A549 (cell line): ENCODE data around the gene CAMTA1. TPM values are rescaled to one million over a fixed set of nuclear protein-coding genes. Genes with fewer than 3 reads are reported as not detected.
"Not testable (repeated sequence)": the region's sequence is repeated elsewhere in the genome, so short reads cannot be mapped to it uniquely, and the experiment has no call there.

ENCODE experiments used
- ATAC-seq, 2 experiments: fragments of 200-7000 bp in 1 of 2; fragments of >200 bp in 1 of 2; cut with Nextera tagmentation in 1 of 2; cut with Tn5 transposase in 1 of 2; 3 replicates each; pipeline versions ENCODE4 v1.8.0 to v1.9.1; 2018 to 2020; ENCODE audit warnings: mild to moderate bottlenecking in 1 of 2, moderate library complexity in 1 of 2
- CTCF ChIA-PET: fragments of 300-600 bp; sonication (Branson Sonifier 250); formaldehyde crosslinking; extraction: SDS; loops from one replicate; lab custom pipeline; 2021; ENCODE audit warnings: antibody characterized with exemption, inconsistent platforms; lab: Yijun Ruan, JAX
- POLR2A ChIA-PET: fragments of 350-600 bp; formaldehyde crosslinking; extraction: SDS; loops from one replicate; lab custom pipeline; 2021; ENCODE audit warnings: antibody characterized with exemption, inconsistent platforms; lab: Yijun Ruan, JAX
- DNase-seq, 2 experiments: peaks; one replicate each; pipeline versions ENCODE4 v3.0.0 to v3.0.0-alpha.2; 2011 to 2016; ENCODE audit warnings: low read depth in 1 of 2, low spot score in 1 of 2
- FAIRE-seq: peaks from 2 replicates; lab custom pipeline; 2011; peaks lifted over from hg19 to GRCh38; lab: Jason Lieb, UNC
- H3K27ac ChIP-seq, 2 experiments: fragments of >200 bp; sonication (Bioruptor Twin); formaldehyde crosslinking; 3 replicates each; pipeline ENCODE4 v1.5.1; 2016 to 2017
- H3K4me1 ChIP-seq: fragments of >200 bp; sonication (Bioruptor Twin); formaldehyde crosslinking; 3 replicates; pipeline ENCODE4 v1.6.1; 2016
- H3K4me2 ChIP-seq: fragments of >200 bp; sonication (Bioruptor Twin); formaldehyde crosslinking; 3 replicates; pipeline ENCODE4 v1.6.1; 2016
- H3K4me3 ChIP-seq: fragments of >200 bp; sonication (Bioruptor Twin); formaldehyde crosslinking; 3 replicates; pipeline ENCODE4 v1.5.1; 2016
- H3K9me3 ChIP-seq: fragments of >200 bp; sonication (Bioruptor Twin); formaldehyde crosslinking; 3 replicates; pipeline ENCODE4 v1.6.1; 2016
- CBX2 ChIP-seq: fragments of 200-600 bp; sonication (generic); IDR thresholded peaks from 2 replicates; pipeline ENCODE4 v1.6.1; 2016; ENCODE audit warnings: low read depth, mild to moderate bottlenecking, borderline replicate concordance
- CHD4 ChIP-seq: fragments of 200-600 bp; sonication (generic); IDR thresholded peaks from 2 replicates; pipeline ENCODE4 v1.6.1; 2016; ENCODE audit warnings: antibody characterized with exemption, mild to moderate bottlenecking, borderline replicate concordance
- FOSL2 ChIP-seq, 2 experiments: fragments of 450-650 bp in 1 of 2; fragments of >200 bp in 1 of 2; sonication (Bioruptor Twin) in 1 of 2; formaldehyde crosslinking; IDR thresholded peaks; 2 replicates each; pipeline versions ENCODE4 v1.5.0 to v1.6.1; 2016 to 2020; ENCODE audit warnings: mild to moderate bottlenecking in 1 of 2, moderate library complexity in 1 of 2
- FOXS1 ChIP-seq: fragments of 250-450 bp; sonication (Bioruptor Pico); IDR thresholded peaks from 2 replicates; pipeline ENCODE4 v1.5.0; 2020; ENCODE audit warnings: mild to moderate bottlenecking, moderate library complexity
- HOXA7 ChIP-seq: fragments of 250-450 bp; sonication (Bioruptor Pico); IDR thresholded peaks from 2 replicates; pipeline ENCODE4 v1.5.0; 2020; ENCODE audit warnings: mild to moderate bottlenecking, moderate library complexity
- JUNB ChIP-seq: fragments of >200 bp; sonication (Bioruptor Twin); formaldehyde crosslinking; IDR thresholded peaks from 2 replicates; pipeline ENCODE4 v1.6.1; 2016
- KDM5A ChIP-seq: fragments of 200-600 bp; sonication (generic); IDR thresholded peaks from 2 replicates; pipeline ENCODE4 v1.6.1; 2016; ENCODE audit warnings: antibody characterized with exemption, mild to moderate bottlenecking
- MAZ ChIP-seq: fragments of 150-350 bp; IDR thresholded peaks from 2 replicates; pipeline ENCODE4 v1.6.1; 2014; ENCODE audit warnings: antibody characterized with exemption, low read depth, low read length, borderline replicate concordance
- NFE2L2 ChIP-seq: fragments of 150-350 bp; conservative IDR thresholded peaks from 2 replicates; pipeline ENCODE4 v1.6.1; 2014; ENCODE audit warnings: low read length
- NR3C1 ChIP-seq: fragments of >200 bp; sonication (Bioruptor Twin); formaldehyde crosslinking; IDR thresholded peaks from 3 replicates; pipeline ENCODE4 v1.6.1; 2017
- PHF8 ChIP-seq: fragments of 200-600 bp; sonication (generic); IDR thresholded peaks from 2 replicates; pipeline ENCODE4 v1.6.1; 2016; ENCODE audit warnings: low read depth, mild to moderate bottlenecking, antibody characterized with exemption, moderate library complexity, borderline replicate concordance
- RNF2 ChIP-seq: fragments of 200-600 bp; sonication (generic); IDR thresholded peaks from 2 replicates; pipeline ENCODE4 v1.6.1; 2016; ENCODE audit warnings: low read depth, mild to moderate bottlenecking, antibody characterized with exemption, moderate library complexity, borderline replicate concordance
- SREBF2 ChIP-seq: fragments of 450-650 bp; IDR thresholded peaks from 2 replicates; pipeline ENCODE4 v1.6.1; 2014; ENCODE audit warnings: mild to moderate bottlenecking, moderate library complexity
- TFCP2L1 ChIP-seq: fragments of 250-450 bp; sonication (Bioruptor Pico); IDR thresholded peaks from 2 replicates; pipeline ENCODE4 v1.5.0; 2021; ENCODE audit warnings: mild to moderate bottlenecking
- ZSCAN20 ChIP-seq: fragments of 250-450 bp; sonication (Bioruptor Pico); IDR thresholded peaks from 2 replicates; pipeline ENCODE4 v1.8.0; 2022; ENCODE audit warnings: mild to moderate bottlenecking, moderate library complexity
- WGBS: methylation state at CpG from one replicate; pipeline ENCODE4 v1.1.6; 2017; ENCODE audit errors: missing lambda C conversion rate; 5-methylcytosine and 5-hydroxymethylcytosine counted together
- polyA plus RNA-seq, 4 experiments: library from polyadenylated mRNA; depleted of rRNA in 3 of 4; stranded (reverse); fragments of >200 nt; fragmentation: RNase III in 1 of 4; extraction: RNeasy Plus Mini Kit Qiagen cat#74134 plus additional on column Dnase treatment in 1 of 4; gene quantifications; 2 replicates in 3 of 4; 3 replicates in 1 of 4; pipeline ENCODE4 v1.2.3, GENCODE V29; 2011 to 2017
- TF ChIP-seq, protein P1 (sequence below): fragments of 250-450 bp; sonication (Bioruptor Pico); IDR thresholded peaks from 2 replicates; pipeline ENCODE4 v1.5.0; 2021; ENCODE audit warnings: mild to moderate bottlenecking, moderate library complexity, borderline replicate concordance
- TF ChIP-seq, protein P2 (sequence below): fragments of 150-350 bp; IDR thresholded peaks from 2 replicates; pipeline ENCODE4 v1.6.1; 2014; ENCODE audit warnings: low read depth, mild to moderate bottlenecking, low read length

The CAMTA1 gene
- polyA plus RNA-seq, 2 of the 4 experiments (the other 2 are of a cell fraction), result 58.8 to 75.0 TPM

DNA sequence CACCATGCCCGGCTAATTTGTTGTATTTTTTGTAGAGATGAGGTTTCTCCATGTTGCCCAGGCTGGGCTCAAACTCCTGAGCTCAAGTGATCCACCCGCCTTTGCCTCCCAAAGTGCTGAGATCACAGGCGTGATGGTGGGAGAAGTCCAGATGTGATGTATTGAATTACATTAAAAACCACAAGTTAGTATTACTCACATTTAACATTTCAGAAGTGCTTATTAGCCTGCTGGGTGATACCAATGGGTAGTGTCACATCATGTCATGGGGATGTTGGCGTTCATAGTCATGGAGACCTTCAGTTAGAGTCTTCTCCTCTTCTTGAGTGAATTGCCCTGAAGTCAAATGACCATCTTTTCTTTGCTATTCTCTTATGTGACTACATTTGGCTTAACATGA lies 922.3 kb downstream of the CAMTA1 start:
- Histone ChIP-seq H3K9me3 (no peaks in the 10 kb centered on the region), H3K27ac (no peak overlapping the region)
- POLR2A ChIA-PET, result no interaction called here
- ATAC-seq, result no peak
- TF ChIP-seq KDM5A (no peak), CHD4 (no peak), HOXA7 (CRISPR knock-in tag) (no peak), SREBF2 (no peak), TFCP2L1 (CRISPR knock-in tag) (no peak), NR3C1 (no peak)
- TF ChIP-seq, protein P1, sequence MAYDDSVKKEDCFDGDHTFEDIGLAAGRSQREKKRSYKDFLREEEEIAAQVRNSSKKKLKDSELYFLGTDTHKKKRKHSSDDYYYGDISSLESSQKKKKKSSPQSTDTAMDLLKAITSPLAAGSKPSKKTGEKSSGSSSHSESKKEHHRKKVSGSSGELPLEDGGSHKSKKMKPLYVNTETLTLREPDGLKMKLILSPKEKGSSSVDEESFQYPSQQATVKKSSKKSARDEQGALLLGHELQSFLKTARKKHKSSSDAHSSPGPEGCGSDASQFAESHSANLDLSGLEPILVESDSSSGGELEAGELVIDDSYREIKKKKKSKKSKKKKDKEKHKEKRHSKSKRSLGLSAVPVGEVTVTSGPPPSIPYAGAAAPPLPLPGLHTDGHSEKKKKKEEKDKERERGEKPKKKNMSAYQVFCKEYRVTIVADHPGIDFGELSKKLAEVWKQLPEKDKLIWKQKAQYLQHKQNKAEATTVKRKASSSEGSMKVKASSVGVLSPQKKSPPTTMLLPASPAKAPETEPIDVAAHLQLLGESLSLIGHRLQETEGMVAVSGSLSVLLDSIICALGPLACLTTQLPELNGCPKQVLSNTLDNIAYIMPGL (CRISPR knock-in tag), result no peak
- TF ChIP-seq, protein P2, sequence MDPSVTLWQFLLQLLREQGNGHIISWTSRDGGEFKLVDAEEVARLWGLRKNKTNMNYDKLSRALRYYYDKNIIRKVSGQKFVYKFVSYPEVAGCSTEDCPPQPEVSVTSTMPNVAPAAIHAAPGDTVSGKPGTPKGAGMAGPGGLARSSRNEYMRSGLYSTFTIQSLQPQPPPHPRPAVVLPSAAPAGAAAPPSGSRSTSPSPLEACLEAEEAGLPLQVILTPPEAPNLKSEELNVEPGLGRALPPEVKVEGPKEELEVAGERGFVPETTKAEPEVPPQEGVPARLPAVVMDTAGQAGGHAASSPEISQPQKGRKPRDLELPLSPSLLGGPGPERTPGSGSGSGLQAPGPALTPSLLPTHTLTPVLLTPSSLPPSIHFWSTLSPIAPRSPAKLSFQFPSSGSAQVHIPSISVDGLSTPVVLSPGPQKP, result no peak
- TF ChIP-seq, all 56 proteins: peak for 0
- FAIRE-seq, result no peak
- peaks cover 6% of the 10 kb centered on the region; the same call in 1 of the 3 replicates for H3K4me1 ChIP-seq
- CTCF ChIA-PET, result interaction anchor here (4.1 kb wide), 1 partner anchor 39 kb away, joined by 21 read pairs; no protein-coding TSS in a partner anchor
- no peak for DNase-seq
- no peak overlapping the region for H3K4me2 ChIP-seq
- WGBS, result 58% methylated on average over 4 of the region's 4 CpGs
- no peak overlapping the region for H3K4me3 ChIP-seq

DNA sequence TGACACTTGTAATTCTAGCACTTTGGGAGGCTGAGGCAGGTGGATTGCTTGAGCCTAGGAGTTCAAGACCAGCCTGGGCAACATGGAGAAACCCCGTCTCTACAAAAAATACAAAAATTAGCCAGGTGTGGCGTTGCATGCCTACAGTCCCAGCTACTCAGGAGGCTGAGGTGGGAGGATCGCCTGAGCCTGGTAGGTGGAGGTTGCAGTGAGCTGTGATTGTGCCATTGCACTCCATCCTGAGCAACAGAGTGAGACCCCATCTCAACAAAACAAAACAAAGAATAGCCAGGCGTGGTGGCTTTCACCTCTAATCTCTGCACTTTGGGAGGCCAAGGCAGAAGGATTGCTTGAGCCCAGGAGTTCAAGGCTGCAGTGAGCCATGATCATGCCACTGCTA lies 922.8 kb downstream of the CAMTA1 start:
- FAIRE-seq, DNase-seq, H3K4me2 ChIP-seq, H3K4me1 ChIP-seq, H3K4me3 ChIP-seq, POLR2A ChIA-PET, H3K9me3 ChIP-seq, H3K27ac ChIP-seq, ATAC-seq: not testable (repeated sequence)
- CTCF ChIA-PET, result interaction anchor here (4.1 kb wide), 1 partner anchor 39 kb away, joined by 21 read pairs; no protein-coding TSS in a partner anchor
- WGBS, result 46% methylated on average over 4 of the region's 4 CpGs

DNA sequence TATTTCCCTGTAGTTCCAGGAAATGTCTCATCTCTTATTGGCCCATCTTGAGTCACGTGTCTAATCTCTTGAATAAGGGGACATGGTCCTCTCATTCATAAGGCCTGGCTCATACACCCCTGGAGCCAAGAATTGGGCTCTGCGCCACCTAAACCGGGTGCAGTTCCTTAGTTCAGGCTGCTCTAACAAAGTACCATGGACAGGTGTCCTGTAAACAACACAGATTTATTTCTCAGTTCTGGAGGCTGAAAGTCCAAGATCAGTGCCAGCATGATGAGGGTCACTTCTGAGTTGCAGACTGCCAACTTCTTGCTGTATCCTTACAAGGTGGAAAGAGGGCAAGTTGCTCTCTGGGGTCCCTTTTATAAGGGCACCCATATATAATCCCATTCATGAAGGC lies 925.6 kb downstream of the CAMTA1 start:
- TF ChIP-seq JUNB (no peak), PHF8 (no peak), MAZ (no peak), NFE2L2 (no peak), CBX2 (no peak), FOXS1 (CRISPR knock-in tag) (no peak), RNF2 (no peak)
- FAIRE-seq, result no peak
- ChIA-PET CTCF (interaction anchor here (0.6 to 4.1 kb wide), 3 partner anchors 9 to 42 kb away, joined by 3 to 21 read pairs (median 4); no protein-coding TSS in a partner anchor), POLR2A (no interaction called here)
- 0% methylated on average over 1 of the region's 3 CpGs for WGBS
- no peak overlapping the region for H3K4me3 ChIP-seq
- H3K4me1 ChIP-seq, result no peaks in the 10 kb centered on the region
- H3K9me3 ChIP-seq, result no peaks in the 10 kb centered on the region
- no peak for DNase-seq
- no peak overlapping the region for H3K4me2 ChIP-seq
- H3K27ac ChIP-seq, result no peak overlapping the region
- ATAC-seq, result no peak

DNA sequence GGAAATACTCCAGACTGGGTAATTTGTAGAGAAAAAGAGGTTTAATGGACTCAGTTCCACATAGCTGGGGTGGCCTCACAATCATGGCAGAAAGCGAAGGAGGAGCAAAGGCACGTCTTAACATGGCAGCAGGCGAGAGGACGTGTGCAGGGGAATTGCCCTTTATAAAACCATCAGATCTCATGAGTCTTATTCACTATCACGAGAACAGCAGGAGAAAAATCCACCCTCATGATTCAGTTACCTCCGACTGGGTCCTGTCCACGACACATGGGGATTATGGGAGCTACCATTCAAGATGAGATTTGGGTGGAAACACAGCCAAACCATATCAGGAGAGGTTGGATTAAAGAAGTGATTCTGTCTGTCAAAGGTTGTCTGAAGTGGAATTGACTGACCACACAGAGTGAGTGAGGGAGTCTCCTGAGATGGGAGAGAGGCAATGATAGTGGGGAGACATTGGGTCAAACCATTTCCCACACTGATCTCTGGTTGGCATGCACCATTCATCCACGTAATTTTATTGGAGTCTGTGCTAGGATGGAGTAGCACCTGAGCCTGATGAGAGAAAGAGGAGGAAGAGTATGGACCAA lies 927.6 kb downstream of the CAMTA1 start:
- ChIA-PET POLR2A (no interaction called here), CTCF (interaction anchor here (1.0 to 1.5 kb wide), 3 partner anchors 14 to 43 kb away, joined by 3 to 5 read pairs (median 4); no protein-coding TSS in a partner anchor)
- ATAC-seq, result no peak
- no peak overlapping the region for H3K4me3 ChIP-seq
- no peaks in the 10 kb centered on the region for H3K4me1 ChIP-seq
- no peak overlapping the region for H3K27ac ChIP-seq
- no peak for TF ChIP-seq NFE2L2
- no peak for TF ChIP-seq FOSL2 (IDR thresholded peaks at IDR 0.05)
- TF ChIP-seq FOSL2 (CRISPR knock-in tag; IDR thresholded peaks at IDR 0.05), result no peak
- TF ChIP-seq ZSCAN20 (CRISPR knock-in tag), result no peak
- no peak for TF ChIP-seq SREBF2
- TF ChIP-seq, all 56 proteins: peak for 0
- 56% methylated on average over 8 of the region's 8 CpGs for WGBS
- no peak overlapping the region for H3K4me2 ChIP-seq
- FAIRE-seq (no peak), DNase-seq (no peak)
- H3K9me3 ChIP-seq, result no peaks in the 10 kb centered on the region
